Endothelial cell of umbilical vein (primary cell): ENCODE data around the gene RASGRF1. TPM values are rescaled to one million over a fixed set of nuclear protein-coding genes. Genes with fewer than 3 reads are reported as not detected.

ENCODE experiments used
- BruUV-seq: library from RNA; stranded (reverse); fragments of 400-500 nt; replicated peaks from 2 replicates; lab custom pipeline; 2021; lab: Mats Ljungman, UMichigan
- CTCF ChIA-PET: fragments of 300-600, 350-600 bp; sonication (Branson Sonifier 250); formaldehyde crosslinking; loops from one replicate; lab custom pipeline; 2021; ENCODE audit warnings: antibody characterized with exemption, inconsistent platforms; lab: Charles Lee
- POLR2A ChIA-PET: fragments of 300-600, 350-600 bp; sonication (Branson Sonifier 250); formaldehyde crosslinking; loops from one replicate; lab custom pipeline; 2021; ENCODE audit warnings: antibody characterized with exemption, inconsistent platforms; lab: Charles Lee
- DNase-seq: peaks from one replicate; pipeline ENCODE4 v3.0.0-alpha.2; 2011; ENCODE audit warnings: low read depth, low spot score
- FAIRE-seq: peaks from 2 replicates; lab custom pipeline; 2011; peaks lifted over from hg19 to GRCh38; lab: Jason Lieb, UNC
- H2AFZ ChIP-seq: 2 replicates; pipeline ENCODE4 v1.6.0; 2012; ENCODE audit warnings: low read depth, low read length, control low read depth, inconsistent platforms
- H3K27ac ChIP-seq: 2 replicates; pipeline ENCODE4 v1.5.1; 2011; ENCODE audit warnings: low read depth, mild to moderate bottlenecking, control low read depth, low read length, moderate library complexity; ENCODE audit not compliant: insufficient read depth
- H3K27me3 ChIP-seq, 2 experiments: 2 replicates each; pipeline versions ENCODE4 v1.6.0 to v1.6.1; 2011; ENCODE audit warnings: low read length in 2 of 2, mixed read lengths in 1 of 2; ENCODE audit not compliant: control insufficient read depth in 2 of 2, insufficient read depth in 2 of 2
- H3K36me3 ChIP-seq, 2 experiments: 2 replicates in 1 of 2; 3 replicates in 1 of 2; pipeline ENCODE4 v1.5.1; 2011; ENCODE audit warnings: low read length in 2 of 2, mild to moderate bottlenecking in 1 of 2, moderate library complexity in 1 of 2; ENCODE audit not compliant: control insufficient read depth in 2 of 2, insufficient read depth in 2 of 2; ENCODE audit errors: extremely low read depth in 1 of 2
- H3K4me1 ChIP-seq: 3 replicates; pipeline ENCODE4 v1.5.1; 2011; ENCODE audit warnings: mild to moderate bottlenecking, low read length; ENCODE audit not compliant: control insufficient read depth, insufficient read depth; ENCODE audit errors: extremely low read depth
- H3K4me2 ChIP-seq: 2 replicates; pipeline ENCODE4 v1.6.1; 2011; ENCODE audit warnings: low read length, control low read depth, mixed read lengths; ENCODE audit not compliant: insufficient read depth
- H3K4me3 ChIP-seq, 3 experiments: fragments of 200-600 bp in 1 of 3; sonication (generic), shearing (Covaris generic) in 1 of 3; replicated peaks in 1 of 3; 2 replicates each; pipeline ENCODE4 v1.5.1; 2011 to 2016; ENCODE audit warnings: control low read depth in 3 of 3, low read length in 3 of 3, mild to moderate bottlenecking in 2 of 3, inconsistent platforms in 1 of 3, low read depth in 1 of 3, moderate library complexity in 1 of 3; ENCODE audit not compliant: insufficient read depth in 1 of 3
- H3K79me2 ChIP-seq: 2 replicates; pipeline ENCODE4 v1.6.0; 2012; ENCODE audit warnings: low read length, inconsistent platforms; ENCODE audit not compliant: control insufficient read depth, insufficient read depth
- H3K9ac ChIP-seq: replicated peaks from 2 replicates; pipeline ENCODE3; 2011; ENCODE audit warnings: low read length, control low read depth; ENCODE audit not compliant: insufficient read depth; ENCODE audit errors: extremely low read depth
- H3K9me1 ChIP-seq: replicated peaks from 3 replicates; pipeline ENCODE4 v1.6.0; 2011; ENCODE audit warnings: mild to moderate bottlenecking, low read length; ENCODE audit not compliant: control insufficient read depth, insufficient read depth; ENCODE audit errors: extremely low read depth
- H3K9me3 ChIP-seq: replicated peaks from 2 replicates; pipeline ENCODE4 v1.5.1; 2012; ENCODE audit warnings: low read length, inconsistent platforms; ENCODE audit not compliant: control insufficient read depth, insufficient read depth
- H4K20me1 ChIP-seq: replicated peaks from 2 replicates; pipeline ENCODE3; 2011; ENCODE audit warnings: mild to moderate bottlenecking, low read length; ENCODE audit not compliant: control insufficient read depth, insufficient read depth; ENCODE audit errors: extremely low read depth
- CTCF ChIP-seq, 2 donors: IDR thresholded peaks; 1 replicate in 1 of 2; 2 replicates in 1 of 2; pipeline ENCODE4 v1.5.1; 2011; ENCODE audit warnings: low read length in 2 of 2, mild to moderate bottlenecking in 2 of 2, moderate library complexity in 2 of 2, control low read depth in 1 of 2, inconsistent platforms in 1 of 2, low read depth in 1 of 2; ENCODE audit not compliant: insufficient read depth in 1 of 2; ENCODE audit errors: extremely low read depth in 1 of 2
- EZH2 ChIP-seq: IDR thresholded peaks from 2 replicates; pipeline ENCODE4 v1.6.1; 2012; ENCODE audit warnings: borderline replicate concordance, low read depth, mild to moderate bottlenecking, moderate library complexity, low read length, inconsistent platforms; ENCODE audit not compliant: severe bottlenecking
- FOS ChIP-seq: IDR thresholded peaks from 2 replicates; pipeline ENCODE4 v1.6.1; 2011; ENCODE audit warnings: mild to moderate bottlenecking, low read length, moderate library complexity, borderline replicate concordance; ENCODE audit not compliant: insufficient read depth
- GATA2 ChIP-seq: IDR thresholded peaks from 2 replicates; pipeline ENCODE4 v1.7.0; 2011; ENCODE audit warnings: low read depth, mild to moderate bottlenecking, moderate library complexity, mixed read lengths, low read length; ENCODE audit not compliant: insufficient read length, insufficient read depth
- JUN ChIP-seq: IDR thresholded peaks from 2 replicates; pipeline ENCODE4 v1.6.1; 2011; ENCODE audit warnings: borderline replicate concordance, low read depth; ENCODE audit not compliant: insufficient read length, insufficient read depth
- MAX ChIP-seq: IDR thresholded peaks from 2 replicates; pipeline ENCODE4 v1.6.1; 2011; ENCODE audit not compliant: insufficient read depth, insufficient read length
- MYC ChIP-seq: IDR thresholded peaks from one replicate; pipeline ENCODE4 v1.6.1; 2011; ENCODE audit warnings: mild to moderate bottlenecking, low read depth, low read length
- POLR2A ChIP-seq: IDR thresholded peaks from 2 replicates; pipeline ENCODE4 v1.6.1; 2012; ENCODE audit warnings: low read depth, mild to moderate bottlenecking, control low read depth, low read length
- POLR2AphosphoS5 ChIP-seq: IDR thresholded peaks from 2 replicates; pipeline ENCODE4 v1.6.1; 2012; ENCODE audit warnings: low read depth, mild to moderate bottlenecking, control low read depth, low read length, moderate library complexity; ENCODE audit not compliant: insufficient read depth
- dilution Hi-C: fragments of 300-500 bp; cut with MboI; formaldehyde crosslinking; loops from one replicate; pipeline ENCODE4 v1.15.0; 2019; ENCODE audit warnings: low sequenced_read_pairs; ENCODE audit not compliant: extremely low pct_ligation_motif_present
- intact Hi-C: fragments of 100-400 bp; cut with micrococcal nuclease; formaldehyde crosslinking; loops from one replicate; pipeline ENCODE4 v1.10.0; 2022
- polyA plus RNA-seq, 4 experiments: library from polyadenylated mRNA; depleted of rRNA in 3 of 4; stranded (reverse) in 3 of 4; unstranded in 1 of 4; fragments of >200 nt; gene quantifications; 2 replicates each; pipeline versions ENCODE4 v1.2.1 to v1.2.3, GENCODE V29; 2011 to 2012; ENCODE audit warnings: missing spikeins in 1 of 4
- total RNA-seq: library from RNA; stranded (reverse); gene quantifications from 2 replicates; pipeline ENCODE4 v1.2.3, GENCODE V29; 2021

RASGRF1 gene
- total and polyA plus RNA-seq, 2 donors (not counting 3 experiments of a cell fraction or from before 2014, with no cell fraction given) = 0.04 TPM; not detected in 1

- Histone ChIP-seq H3K27me3 (no peaks in the 10 kb centered on the region), H3K4me3 (no peak overlapping the region), H3K36me3 (peaks cover 25 to 54% of the 10 kb centered on the region in 2 experiments), H3K9me3 (no peaks in the 10 kb centered on the region), H2AFZ (no peak overlapping the region), H3K27ac (no peak overlapping the region), H3K4me2 (no peak overlapping the region), H3K4me1 (no peaks in the 10 kb centered on the region), H3K79me2 (peaks cover 10% of the 10 kb centered on the region), H3K9me1 (no peaks in the 10 kb centered on the region), H4K20me1 (no peaks in the 10 kb centered on the region), H3K9ac (no peak overlapping the region)
- CTCF ChIA-PET = interaction anchor here (1.7 to 7.4 kb wide), 2 partner anchors 94 to 272 kb away, joined by 5 to 86 read pairs; no protein-coding TSS in a partner anchor
- POLR2A ChIA-PET = no interaction called here
- DNase-seq (no peak), FAIRE-seq (no peak)
- intact Hi-C loops (no loop called here), dilution Hi-C loops (no loop called here)
- no TSS peak for BruUV-seq
- no peak for TF ChIP-seq FOS
- no peak for TF ChIP-seq POLR2AphosphoS5
- no peak for TF ChIP-seq CTCF (IDR thresholded peaks at IDR 0.05; ENCODE audit: extremely low read depth in 1 of 2, insufficient read depth in 1 of 2, low read depth in 1 of 2, low read length in 2 of 2)
- TF ChIP-seq POLR2A = no peak
- TF ChIP-seq EZH2 = no peak
- no peak for TF ChIP-seq JUN
- TF ChIP-seq MAX = no peak
- TF ChIP-seq MYC = no peak
- no peak for TF ChIP-seq GATA2
These were observed 177.6 kb downstream of the RASGRF1 start for GRCh38 chr15:78913012-78913411.
